ENCODE measurements around the gene GAB2.

GRCh38 chr11:78224906-78225420, 192.7 kb downstream of the GAB2 start:
- no peak for TF ChIP-seq YY1 (IDR thresholded peaks at IDR 0.05; ENCODE audit: insufficient read depth, insufficient read length)
- TF ChIP-seq SUZ12 (IDR thresholded peaks at IDR 0.05; ENCODE audit: extremely low read depth, insufficient read depth, insufficient read length): no peak
- no peak for TF ChIP-seq ZNF274 (IDR thresholded peaks at IDR 0.05; ENCODE audit: low read depth, low read length)

Data from NT2/D1 (cell line).